ENCODE results near the gene QRICH2. TPM values are rescaled to one million over a fixed set of nuclear protein-coding genes. Genes with fewer than 3 reads are reported as not detected.
"Not testable (repeated sequence)": the region's sequence is repeated elsewhere in the genome, so short reads cannot be mapped to it uniquely, and the experiment has no call there.

QRICH2 gene
- total RNA-seq, 2 experiments from 2014 or later = 0.63 to 1.2 TPM

DNA sequence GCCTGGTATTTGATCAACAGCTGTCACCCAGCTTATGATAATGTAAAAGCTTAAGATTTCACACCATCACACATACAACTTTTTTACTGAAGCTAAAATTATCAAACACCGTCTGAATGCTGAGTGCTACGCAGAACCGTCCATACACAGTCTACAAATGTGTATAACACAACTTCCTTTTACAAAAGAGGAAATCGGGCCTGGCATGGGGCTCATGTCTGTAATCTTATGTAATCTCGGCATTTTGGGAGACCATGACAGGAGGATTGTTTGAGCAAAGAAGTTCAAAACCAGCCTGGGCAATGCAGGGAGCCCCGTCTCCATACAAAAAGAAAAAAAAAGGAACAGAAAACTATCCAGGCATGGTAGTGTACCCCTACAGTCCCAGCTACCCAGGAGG lies 19.6 kb upstream of the QRICH2 start:
- H3K9me3 Mint-ChIP-seq (ENCODE audit: low read depth) = no peaks in the 10 kb centered on the region
- no peak for ATAC-seq
- CTCF ChIA-PET = interaction anchor here (2.8 kb wide), 1 partner anchor 70 kb away, joined by 11 read pairs; no protein-coding TSS in a partner anchor
- H3K36me3 Mint-ChIP-seq (ENCODE audit: low read depth) = peaks cover 27% of the 10 kb centered on the region
- intact Hi-C loops (cut with DNase I, micrococcal nuclease) = no loop called here
- H3K27ac Mint-ChIP-seq = no peak overlapping the region
- no peak for DNase-seq
- H3K27me3 Mint-ChIP-seq = no peaks in the 10 kb centered on the region
- POLR2A ChIA-PET = no interaction called here
- no peak overlapping the region for H3K4me3 Mint-ChIP-seq
- H3K4me1 Mint-ChIP-seq = no peaks in the 10 kb centered on the region

DNA sequence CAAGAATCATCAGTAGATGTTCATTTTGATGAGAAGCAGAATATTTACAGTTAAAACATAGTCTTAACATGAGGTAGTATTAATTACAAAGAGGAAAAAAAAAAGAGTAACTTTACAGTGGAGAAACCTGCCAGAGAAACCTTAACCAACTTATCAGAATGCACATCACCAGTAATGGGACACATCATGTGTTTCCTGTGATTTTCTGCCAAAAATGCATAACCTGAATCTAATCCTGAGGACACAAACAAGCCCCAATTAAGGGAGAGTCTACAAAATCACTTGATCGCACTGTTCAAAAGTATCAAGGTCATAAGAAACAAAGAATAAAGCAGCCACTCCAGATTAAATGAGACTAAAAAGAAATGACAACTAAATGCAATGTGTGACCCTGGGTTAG lies 18.2 kb upstream of the QRICH2 start:
- no peak overlapping the region for H3K4me3 Mint-ChIP-seq
- DNase-seq (no peak), ATAC-seq (no peak)
- no peak overlapping the region for H3K27ac Mint-ChIP-seq
- intact Hi-C loops (cut with DNase I, micrococcal nuclease) = no loop called here
- H3K27me3 Mint-ChIP-seq = no peaks in the 10 kb centered on the region
- CTCF ChIA-PET = interaction anchor here (2.8 kb wide), 1 partner anchor 72 kb away, joined by 11 read pairs; no protein-coding TSS in a partner anchor
- no peaks in the 10 kb centered on the region for H3K9me3 Mint-ChIP-seq (ENCODE audit: low read depth)
- peaks cover 24% of the 10 kb centered on the region for H3K36me3 Mint-ChIP-seq (ENCODE audit: low read depth)
- POLR2A ChIA-PET = no interaction called here
- no peaks in the 10 kb centered on the region for H3K4me1 Mint-ChIP-seq

DNA sequence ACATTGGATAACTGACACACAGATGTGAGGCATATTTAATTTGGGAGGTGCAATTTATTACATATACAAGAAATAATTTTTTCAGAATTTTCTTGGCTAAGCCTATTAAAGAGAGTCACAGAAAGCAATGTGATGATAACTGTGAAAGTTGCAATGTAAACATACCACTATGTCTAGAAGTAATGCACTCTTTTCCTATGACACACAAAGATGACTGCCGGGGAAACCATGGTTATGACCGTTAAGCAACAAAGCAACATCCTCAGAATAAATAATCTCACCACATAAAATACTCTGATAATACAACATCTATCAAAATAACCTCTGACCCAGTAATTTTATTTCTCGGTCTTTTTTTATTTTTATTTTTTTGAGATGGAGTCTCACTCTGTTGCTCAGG lies 10.5 kb upstream of the QRICH2 start:
- intact Hi-C loops (cut with DNase I, micrococcal nuclease) = no loop called here
- ChIA-PET POLR2A (no interaction called here), CTCF (no interaction called here)
- Mint-ChIP-seq H3K9me3 (ENCODE audit: low read depth) (no peaks in the 10 kb centered on the region), H3K4me3 (no peak overlapping the region), H3K27me3 (no peaks in the 10 kb centered on the region), H3K27ac (no peak overlapping the region), H3K4me1 (peaks cover 3% of the 10 kb centered on the region), H3K36me3 (ENCODE audit: low read depth) (peaks cover 9% of the 10 kb centered on the region)
- DNase-seq = no peak
- no peak for ATAC-seq

DNA sequence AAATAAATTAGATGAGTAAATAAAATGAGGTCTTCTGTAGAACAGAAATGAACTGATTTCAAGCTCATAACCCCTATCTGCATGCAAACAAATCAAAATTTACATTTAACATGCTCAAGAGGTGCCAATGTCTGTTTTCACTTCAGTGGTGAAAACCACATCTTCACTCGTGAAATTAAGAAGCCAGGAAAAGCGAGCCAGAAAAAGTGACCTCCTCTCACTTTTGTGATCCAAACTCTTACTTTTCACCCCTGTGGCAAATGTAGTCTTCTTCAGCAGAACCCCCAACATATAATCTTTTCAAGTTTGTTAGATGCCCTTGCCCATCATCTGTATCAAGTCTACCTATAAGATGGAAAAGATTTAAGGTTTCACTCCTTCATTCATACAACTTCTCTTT lies 9.5 kb upstream of the QRICH2 start:
- Mint-ChIP-seq H3K27me3 (no peaks in the 10 kb centered on the region), H3K9me3 (ENCODE audit: low read depth) (no peaks in the 10 kb centered on the region), H3K27ac (no peak overlapping the region), H3K4me3 (no peak overlapping the region), H3K4me1 (peaks cover 7% of the 10 kb centered on the region), H3K36me3 (ENCODE audit: low read depth) (peaks cover 12% of the 10 kb centered on the region)
- POLR2A ChIA-PET = no interaction called here
- CTCF ChIA-PET = interaction anchor here (0.6 to 1.3 kb wide), 4 partner anchors 13 to 349 kb away, joined by 3 to 6 read pairs (median 3); no protein-coding TSS in a partner anchor
- ATAC-seq (no peak), DNase-seq (no peak)
- intact Hi-C loops (cut with DNase I, micrococcal nuclease) = no loop called here

DNA sequence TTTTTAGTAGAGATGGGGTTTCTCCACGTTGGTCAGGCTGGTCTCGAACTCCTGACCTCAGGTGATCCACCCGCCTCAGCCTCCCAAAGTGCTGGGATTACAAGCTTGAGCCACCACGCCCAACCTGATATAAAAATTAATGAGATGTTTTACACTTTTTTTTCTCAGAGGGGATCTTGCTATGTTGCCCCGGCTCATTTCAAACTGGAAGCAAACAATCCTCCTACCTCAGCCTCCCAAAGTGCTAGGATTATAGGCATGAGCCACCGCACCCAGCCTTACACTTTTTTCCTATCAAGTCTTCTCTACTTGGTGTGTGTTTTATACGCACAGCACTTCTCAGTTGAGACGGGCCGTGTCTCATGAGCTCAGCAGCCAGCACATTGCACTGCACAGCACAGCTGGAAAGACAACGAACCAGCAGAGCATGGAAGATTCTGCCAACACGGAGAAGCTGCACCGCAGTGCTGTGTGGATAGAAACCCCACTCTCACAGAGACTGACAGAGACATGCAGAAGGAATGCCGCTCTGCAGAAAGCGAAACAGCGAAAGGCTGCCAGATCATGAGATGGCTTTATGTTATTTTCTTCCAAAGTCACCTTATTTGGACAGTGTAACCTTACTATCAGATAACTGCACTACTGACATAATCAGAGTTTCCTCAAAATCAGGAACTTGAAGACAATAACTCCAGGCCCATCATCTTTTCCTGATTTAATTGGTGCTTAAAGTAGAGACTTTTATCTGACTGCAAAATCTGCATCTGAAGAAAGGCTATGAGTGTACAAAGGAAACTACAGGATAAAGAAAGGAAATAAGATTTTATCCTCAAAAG lies 6.5 kb upstream of the QRICH2 start:
- Mint-ChIP-seq H3K4me1 (peaks cover 7% of the 10 kb centered on the region), H3K27ac (no peak overlapping the region), H3K4me3 (no peak overlapping the region), H3K9me3 (ENCODE audit: low read depth) (no peaks in the 10 kb centered on the region), H3K36me3 (ENCODE audit: low read depth) (peaks cover 12% of the 10 kb centered on the region), H3K27me3 (no peaks in the 10 kb centered on the region)
- ATAC-seq (no peak), DNase-seq (no peak)
- intact Hi-C loops (cut with DNase I, micrococcal nuclease) = no loop called here
- ChIA-PET CTCF (interaction anchor here (0.5 to 1.5 kb wide), 3 partner anchors 9 to 72 kb away, joined by 3 to 5 read pairs (median 3); no protein-coding TSS in a partner anchor), POLR2A (no interaction called here)

DNA sequence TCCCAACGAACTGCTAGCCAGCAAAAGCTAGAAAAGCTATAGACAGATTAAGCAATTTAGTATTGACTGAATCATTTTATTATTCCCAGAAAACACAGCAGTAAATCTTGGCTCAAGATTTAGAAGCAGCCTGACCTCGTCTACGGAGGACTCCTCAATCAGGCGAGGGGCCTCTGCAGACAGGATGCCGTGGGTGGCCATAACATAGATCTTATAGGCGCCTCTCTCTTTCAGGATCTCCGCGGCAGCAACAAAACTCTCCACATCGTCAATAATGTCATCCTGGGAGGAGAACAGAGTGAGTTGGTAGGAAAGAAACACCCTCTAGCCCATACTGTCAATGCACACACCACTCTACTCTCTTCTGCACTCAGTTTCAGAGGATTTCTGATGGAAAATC lies 4.7 kb upstream of the QRICH2 start:
- H3K9me3 Mint-ChIP-seq (ENCODE audit: low read depth) = no peaks in the 10 kb centered on the region
- intact Hi-C loops (cut with DNase I, micrococcal nuclease) = no loop called here
- peak overlapping the region; percentile 17 for H3K27ac Mint-ChIP-seq
- ATAC-seq (no peak), DNase-seq (no peak)
- POLR2A ChIA-PET = no interaction called here
- H3K36me3 Mint-ChIP-seq (ENCODE audit: low read depth) = peaks cover 14% of the 10 kb centered on the region
- CTCF ChIA-PET = interaction anchor here (1.0 to 1.7 kb wide), 4 partner anchors 9 to 85 kb away, joined by 3 to 5 read pairs (median 4); no protein-coding TSS in a partner anchor
- H3K4me1 Mint-ChIP-seq = peaks cover 7% of the 10 kb centered on the region
- H3K27me3 Mint-ChIP-seq = no peaks in the 10 kb centered on the region
- H3K4me3 Mint-ChIP-seq = no peak overlapping the region

DNA sequence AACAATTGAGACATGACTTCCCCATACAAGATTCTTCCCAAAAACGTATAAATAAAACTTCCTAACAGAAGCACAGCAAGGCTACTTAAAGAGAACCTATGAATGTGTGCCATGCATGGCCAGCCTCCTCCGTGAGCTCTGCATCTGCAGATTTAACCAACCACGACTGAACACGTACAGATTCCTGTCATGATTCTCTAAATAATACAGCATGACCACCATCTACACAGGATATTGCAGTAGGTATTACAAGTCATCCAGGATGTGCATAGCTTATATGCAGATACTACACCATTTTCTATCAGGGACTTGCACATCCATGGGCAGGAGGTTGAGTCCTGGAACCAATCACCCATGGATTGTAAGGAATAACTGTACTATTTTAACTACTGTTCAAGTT lies 1.4 kb upstream of the QRICH2 start:
- ATAC-seq = no peak
- no peak overlapping the region for H3K27ac Mint-ChIP-seq
- no peaks in the 10 kb centered on the region for H3K27me3 Mint-ChIP-seq
- CTCF ChIA-PET = interaction anchor here (1.1 to 1.4 kb wide), 3 partner anchors 21 to 88 kb away, joined by 4 to 10 read pairs (median 4); no protein-coding TSS in a partner anchor
- intact Hi-C loops (cut with DNase I, micrococcal nuclease) = no loop called here
- H3K4me1 Mint-ChIP-seq = peaks cover 4% of the 10 kb centered on the region
- POLR2A ChIA-PET = no interaction called here
- no peaks in the 10 kb centered on the region for H3K9me3 Mint-ChIP-seq (ENCODE audit: low read depth)
- no peak overlapping the region for H3K4me3 Mint-ChIP-seq
- H3K36me3 Mint-ChIP-seq (ENCODE audit: low read depth) = peaks cover 14% of the 10 kb centered on the region
- DNase-seq = no peak

DNA sequence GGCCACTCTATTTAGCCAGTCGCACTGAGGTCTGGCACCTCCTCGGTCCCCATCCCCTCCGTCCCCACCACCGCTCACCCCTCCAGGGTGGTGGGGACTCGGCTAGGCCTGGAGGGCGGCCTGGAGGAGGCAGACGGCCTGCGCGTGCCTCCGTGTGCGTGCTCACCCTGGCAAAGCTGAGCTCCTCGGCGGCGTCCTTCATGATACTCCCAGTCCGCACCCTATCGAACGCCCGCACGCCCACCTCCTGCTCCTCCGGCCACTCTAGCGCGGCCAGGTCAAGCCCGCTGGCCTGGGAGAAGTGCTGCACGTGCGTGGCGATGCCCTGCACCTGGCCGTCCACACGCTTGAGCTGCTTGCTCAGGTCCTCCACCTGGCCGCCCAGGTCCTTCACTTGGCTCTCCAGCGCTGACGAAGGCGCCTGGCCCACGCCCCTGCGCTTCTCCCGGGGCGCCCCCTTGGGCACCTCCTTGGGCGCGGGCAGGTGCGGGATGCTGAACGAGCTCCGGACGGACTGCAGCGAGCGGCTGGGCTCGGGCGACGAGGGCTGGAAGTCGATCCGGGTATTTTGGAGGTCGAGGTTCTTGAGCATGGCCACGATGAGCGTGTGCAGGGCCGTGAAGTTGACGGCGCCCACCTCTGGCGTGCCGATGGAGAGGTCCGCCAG lies 644 bp downstream of the QRICH2 start:
- Mint-ChIP-seq H3K36me3 (ENCODE audit: low read depth) (peaks cover 2% of the 10 kb centered on the region), H3K27ac (no peak overlapping the region), H3K27me3 (no peaks in the 10 kb centered on the region), H3K4me1 (no peaks in the 10 kb centered on the region), H3K4me3 (no peak overlapping the region), H3K9me3 (ENCODE audit: low read depth) (no peaks in the 10 kb centered on the region)
- ChIA-PET CTCF (interaction anchor here (0.5 to 1.9 kb wide), 4 partner anchors 27 to 101 kb away, joined by 3 to 10 read pairs (median 5); no protein-coding TSS in a partner anchor), POLR2A (no interaction called here)
- intact Hi-C loops (cut with DNase I, micrococcal nuclease) = no loop called here
- DNase-seq = no peak
- no peak for ATAC-seq

DNA sequence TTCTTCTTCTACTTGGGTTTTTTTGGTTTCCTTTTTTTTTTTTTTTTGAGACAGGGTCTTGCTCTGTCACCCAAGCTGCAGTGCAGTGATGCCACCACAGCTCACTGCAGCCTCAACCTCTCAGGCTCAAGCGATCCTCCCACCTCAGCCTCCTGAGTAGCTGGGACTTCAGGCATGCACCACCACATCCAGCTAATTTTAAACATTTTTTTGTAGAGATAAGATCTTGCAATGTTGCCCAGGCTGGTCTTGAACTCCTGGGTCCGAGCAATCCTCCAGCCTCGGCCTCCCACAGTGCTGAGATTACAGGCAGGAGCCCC lies 3.0 kb downstream of the QRICH2 start:
- H3K36me3 Mint-ChIP-seq (ENCODE audit: low read depth); intact Hi-C loops (cut with DNase I, micrococcal nuclease); H3K27me3 Mint-ChIP-seq; ATAC-seq; H3K27ac Mint-ChIP-seq; H3K4me1 Mint-ChIP-seq; POLR2A ChIA-PET; H3K9me3 Mint-ChIP-seq (ENCODE audit: low read depth); H3K4me3 Mint-ChIP-seq; DNase-seq: not testable (repeated sequence)
- CTCF ChIA-PET = interaction anchor here (0.7 to 7.0 kb wide), 7 partner anchors 26 to 835 kb away, joined by 3 to 89 read pairs (median 4); no protein-coding TSS in a partner anchor

DNA sequence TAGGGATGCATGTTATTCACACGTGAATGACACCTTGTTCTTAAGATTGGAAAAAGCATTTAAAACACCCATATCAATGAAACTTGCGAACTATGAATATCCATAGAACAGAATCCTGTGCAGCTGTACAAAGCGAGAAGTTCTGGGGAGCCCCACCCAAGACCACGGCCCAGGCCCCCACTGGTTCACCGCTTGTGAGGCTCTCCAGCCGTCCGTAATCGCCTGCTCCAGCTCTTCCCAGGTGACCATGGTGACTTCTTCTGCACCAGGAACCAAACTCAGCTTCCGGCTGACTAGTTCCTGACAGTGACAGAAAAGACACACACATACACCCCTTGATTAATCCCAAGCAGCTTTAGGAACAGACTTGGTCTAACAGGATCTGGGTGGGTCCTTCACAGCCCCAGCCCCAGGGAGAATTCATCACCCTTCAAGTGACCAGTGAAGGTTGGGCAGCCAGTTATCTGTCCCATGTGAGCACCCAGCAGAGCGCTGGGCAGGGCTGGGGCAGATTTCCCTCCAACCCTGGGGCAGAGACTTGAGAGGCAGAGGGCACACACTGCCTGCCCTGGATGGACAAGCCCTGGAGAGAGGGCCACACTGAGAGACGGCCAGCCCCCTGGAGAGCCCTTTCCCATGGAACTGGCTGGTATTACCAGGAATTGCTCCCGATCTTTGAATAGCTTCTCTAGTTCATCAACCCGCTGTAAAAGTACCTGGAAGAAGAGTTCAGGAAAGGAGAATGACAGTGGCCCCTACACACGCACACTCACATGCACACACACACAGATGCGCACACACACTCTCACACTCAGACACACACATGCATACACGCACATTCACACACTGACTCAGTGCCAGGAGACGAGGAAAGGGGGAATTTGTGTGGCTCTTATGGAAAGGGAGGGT lies 3.6 kb downstream of the QRICH2 start:
- POLR2A ChIA-PET = no interaction called here
- H3K36me3 Mint-ChIP-seq (ENCODE audit: low read depth) = peaks cover 2% of the 10 kb centered on the region
- no peak overlapping the region for H3K4me3 Mint-ChIP-seq
- H3K27ac Mint-ChIP-seq = no peak overlapping the region
- ATAC-seq (no peak), DNase-seq (no peak)
- H3K9me3 Mint-ChIP-seq (ENCODE audit: low read depth) = no peaks in the 10 kb centered on the region
- no peaks in the 10 kb centered on the region for H3K4me1 Mint-ChIP-seq
- intact Hi-C loops (cut with DNase I, micrococcal nuclease) = loop anchor here in 1 of 2 experiments (5.0 kb wide), 1 partner anchor 292 kb away; no protein-coding TSS in a partner anchor
- H3K27me3 Mint-ChIP-seq = no peaks in the 10 kb centered on the region
- CTCF ChIA-PET = interaction anchor here (0.7 to 7.0 kb wide), 16 partner anchors 8 to 296 kb away, joined by 3 to 89 read pairs (median 4); partner anchors contain the start of gene PRPSAP1

DNA sequence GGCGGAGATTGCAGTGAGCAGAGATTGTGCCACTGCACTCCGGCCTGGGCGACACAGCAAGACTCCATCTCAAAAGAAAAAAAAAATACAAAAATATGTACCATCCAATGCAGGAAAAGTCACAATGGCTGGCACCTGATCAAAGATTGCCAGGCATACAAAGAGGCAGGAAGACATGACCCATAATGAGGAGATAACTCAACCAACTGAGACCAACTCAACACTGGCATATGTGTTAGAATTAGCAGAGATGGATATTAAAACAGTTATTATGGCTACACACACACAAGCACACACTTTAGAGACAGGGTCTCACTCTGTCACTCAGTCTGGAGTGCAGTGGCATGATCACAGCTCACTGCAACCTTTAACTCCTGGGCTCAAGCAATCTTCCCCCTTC lies 10.6 kb downstream of the QRICH2 start:
- no peak for ATAC-seq
- no peaks in the 10 kb centered on the region for H3K9me3 Mint-ChIP-seq (ENCODE audit: low read depth)
- no peaks in the 10 kb centered on the region for H3K27me3 Mint-ChIP-seq
- intact Hi-C loops (cut with DNase I, micrococcal nuclease) = loop anchor here in 1 of 2 experiments (5.0 kb wide), 1 partner anchor 175 kb away; no protein-coding TSS in a partner anchor
- H3K27ac Mint-ChIP-seq = no peak overlapping the region
- no peak overlapping the region for H3K4me3 Mint-ChIP-seq
- no peak for DNase-seq
- CTCF ChIA-PET = interaction anchor here (0.6 to 2.0 kb wide), 4 partner anchors 10 to 189 kb away, joined by 3 to 7 read pairs (median 4); no protein-coding TSS in a partner anchor
- H3K4me1 Mint-ChIP-seq = no peaks in the 10 kb centered on the region
- POLR2A ChIA-PET = no interaction called here
- peaks cover 3% of the 10 kb centered on the region for H3K36me3 Mint-ChIP-seq (ENCODE audit: low read depth)

Measured in activated CD4-positive, alpha-beta T cell treated with anti-CD3 and anti-CD28 coated beads for 36 hours (primary cell).